ENCODE measurements around the gene FOXO6.

Gene FOXO6

DNA sequence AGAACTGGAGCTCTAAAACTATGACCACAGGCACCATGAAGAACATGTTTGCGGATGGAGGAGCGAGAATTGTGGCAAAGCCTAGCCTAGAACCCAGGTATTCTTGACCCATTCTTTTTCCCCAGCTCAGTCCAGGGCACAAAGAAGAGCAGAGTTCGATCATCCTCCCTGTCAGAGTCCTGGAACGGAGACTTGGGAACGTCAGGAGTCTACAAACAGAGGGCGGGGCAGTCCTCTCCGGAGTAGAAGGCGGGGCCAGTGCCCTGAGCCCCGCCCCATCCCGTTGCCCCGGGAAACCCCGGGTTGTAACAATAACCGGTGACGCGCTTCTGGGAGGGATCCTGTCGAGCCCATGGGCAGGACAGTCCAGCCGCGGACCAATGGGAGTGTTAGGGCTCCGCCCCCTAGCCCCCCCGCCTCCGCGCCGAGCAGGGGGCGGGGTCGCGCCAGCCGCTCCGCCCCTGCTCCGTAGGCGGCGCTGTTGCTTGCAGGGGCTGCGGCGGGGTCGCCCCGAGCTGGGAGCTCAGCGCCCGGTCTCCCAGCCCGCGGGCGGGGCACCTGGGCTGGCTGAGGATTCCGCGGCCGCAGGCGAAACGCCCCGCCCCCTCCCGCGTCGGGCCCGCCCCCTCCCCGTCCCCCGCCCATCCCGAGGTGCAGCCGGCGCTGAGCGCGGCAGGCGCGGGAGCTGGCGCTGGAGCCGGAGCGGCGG, at the start of gene FOXO6:
FOXO6 (plus strand) TSS at position 649 of the 709 bp plus-strand sequence.
- peak; percentile 89 to 90 for DNase-seq

DNA sequence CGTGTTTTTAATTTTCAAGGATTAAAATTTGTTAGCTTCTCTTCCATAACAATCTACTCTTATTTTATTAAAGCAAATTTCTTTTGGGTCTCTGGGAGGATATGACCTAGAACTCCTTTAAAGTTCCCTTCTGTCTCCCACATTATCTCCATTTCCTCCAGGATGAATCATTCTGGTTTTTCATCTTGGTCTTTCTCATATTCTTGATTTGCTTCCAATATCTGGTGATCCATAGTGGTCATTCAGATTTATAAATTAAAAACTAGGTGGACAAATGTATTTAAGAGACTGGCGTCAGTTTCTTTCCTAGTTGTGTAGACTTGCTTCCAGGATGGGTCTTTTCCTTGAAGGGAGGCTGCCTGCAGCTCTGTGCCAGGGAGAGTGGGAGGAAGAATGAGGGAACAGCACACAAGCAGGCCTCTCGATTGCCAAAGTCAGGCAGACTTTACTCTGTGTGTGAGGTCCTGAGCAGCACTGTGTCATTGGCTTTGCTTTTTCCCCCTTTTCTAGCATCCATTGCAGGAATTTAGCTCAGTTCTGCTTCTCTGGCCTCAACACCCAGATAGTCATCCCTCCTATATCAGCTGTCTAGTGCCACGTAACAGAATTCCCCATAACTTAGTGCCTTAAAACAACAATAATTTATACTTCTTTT, 48.1 kb upstream of the FOXO6 start:
- DNase-seq: no peak

DNA sequence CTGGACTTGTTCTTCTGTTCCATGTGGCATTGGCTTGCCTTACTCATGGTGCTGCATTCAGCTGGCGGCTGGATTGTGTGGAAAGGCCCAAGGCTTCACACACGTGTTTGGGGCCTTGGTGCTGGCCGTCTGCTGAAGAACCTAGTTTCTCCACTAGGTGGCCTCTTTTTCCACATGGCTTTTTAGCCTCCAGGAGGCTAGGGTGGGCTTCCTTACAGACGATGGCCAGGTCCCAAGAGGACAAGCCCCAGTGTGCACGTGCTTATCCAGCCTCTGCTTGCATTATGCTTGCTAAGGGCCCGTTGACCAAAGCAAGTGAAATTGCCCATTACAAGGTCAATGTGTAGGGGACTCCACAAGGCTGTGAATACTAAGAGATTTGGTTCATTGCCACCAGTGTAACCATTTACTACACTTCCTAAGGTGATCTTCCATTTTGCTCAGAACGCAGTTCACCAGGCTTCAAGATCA, 47.5 kb upstream of the FOXO6 start:
- DNase-seq: peak; percentile 7 to 11

DNA sequence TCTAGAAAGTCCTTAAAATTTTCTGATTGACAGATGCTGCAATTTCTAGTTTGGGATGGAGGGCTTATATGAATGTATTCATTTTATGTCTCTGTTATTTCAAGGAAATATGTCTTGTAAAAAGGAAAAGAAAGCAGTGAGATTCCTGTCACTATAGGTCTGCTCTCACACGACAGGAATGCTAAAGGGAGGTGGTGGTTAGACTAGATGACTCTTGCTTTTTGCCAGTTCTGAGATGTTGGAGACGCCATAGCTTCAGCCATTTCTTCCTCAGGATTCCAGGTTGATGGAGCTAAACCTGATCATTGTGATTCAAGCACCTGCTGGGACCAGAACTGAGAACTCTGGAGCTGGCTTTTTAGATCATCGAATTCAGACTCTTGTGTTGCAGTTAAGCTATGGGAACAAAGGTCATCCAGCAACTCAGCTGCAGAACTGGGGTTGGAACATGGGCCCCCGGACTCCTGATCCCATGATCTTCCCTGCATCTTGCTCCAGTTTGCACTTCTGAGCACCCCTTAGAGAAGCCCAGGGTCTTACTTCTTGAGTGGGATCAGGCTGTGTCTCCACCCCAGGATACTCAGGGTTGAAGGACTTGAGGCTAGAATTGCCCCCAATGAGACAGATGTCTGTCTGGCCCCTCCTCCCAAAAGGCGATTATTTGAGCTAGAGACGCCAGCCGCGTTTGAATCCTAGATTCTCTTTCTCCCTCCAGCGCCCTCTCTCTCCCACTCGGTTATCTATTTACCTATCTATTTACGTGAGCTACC, 46.7 kb upstream of the FOXO6 start:
- DNase-seq: no peak

DNA sequence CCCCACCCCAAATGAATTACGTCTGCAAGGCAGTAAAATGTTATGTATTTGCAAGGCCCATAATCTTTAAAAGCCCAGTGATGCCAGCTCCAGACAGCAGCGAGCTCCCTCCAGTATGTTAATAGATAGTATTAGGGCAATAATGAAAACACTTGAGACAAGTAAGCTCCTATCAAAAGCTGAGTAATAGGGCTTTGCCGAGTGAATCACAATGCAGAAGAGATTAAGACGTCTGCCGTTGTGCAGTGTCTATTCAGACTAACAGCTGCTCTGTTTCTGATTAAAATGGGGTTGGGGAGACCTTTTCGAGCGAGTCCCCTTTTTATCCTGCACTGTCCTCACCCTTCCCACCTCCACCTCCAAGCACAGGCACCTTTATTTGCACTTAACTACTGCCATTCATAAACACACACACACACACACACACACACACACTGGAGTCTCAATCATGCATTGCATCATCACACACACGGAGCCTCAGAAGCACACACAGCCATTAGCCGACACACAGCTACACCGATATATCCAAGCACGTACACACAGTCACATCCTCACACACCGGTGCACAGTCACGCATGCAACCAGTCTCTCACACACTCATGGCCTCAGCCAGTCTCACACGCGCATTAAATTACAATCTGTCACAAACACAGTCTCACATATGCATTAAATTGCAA, 46.0 kb upstream of the FOXO6 start:
- no peak for DNase-seq

DNA sequence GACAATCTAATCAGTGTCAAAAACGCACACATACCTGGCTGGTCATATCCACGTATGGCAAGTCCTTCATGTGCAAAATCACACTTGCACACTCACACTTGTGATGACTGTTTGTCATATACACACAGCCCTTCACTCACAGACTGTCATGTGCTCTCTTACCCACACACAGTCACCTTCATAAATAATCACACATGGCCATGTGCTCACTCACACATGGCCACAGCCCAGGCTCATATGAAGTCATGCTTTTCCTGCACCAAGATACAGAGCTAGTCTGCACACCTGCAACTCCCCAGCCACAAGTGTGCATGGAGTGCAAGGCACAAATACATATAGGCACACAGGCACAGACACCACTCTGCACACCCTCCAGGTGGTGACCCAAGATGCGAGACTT, 45.4 kb upstream of the FOXO6 start:
- DNase-seq: no peak

DNA sequence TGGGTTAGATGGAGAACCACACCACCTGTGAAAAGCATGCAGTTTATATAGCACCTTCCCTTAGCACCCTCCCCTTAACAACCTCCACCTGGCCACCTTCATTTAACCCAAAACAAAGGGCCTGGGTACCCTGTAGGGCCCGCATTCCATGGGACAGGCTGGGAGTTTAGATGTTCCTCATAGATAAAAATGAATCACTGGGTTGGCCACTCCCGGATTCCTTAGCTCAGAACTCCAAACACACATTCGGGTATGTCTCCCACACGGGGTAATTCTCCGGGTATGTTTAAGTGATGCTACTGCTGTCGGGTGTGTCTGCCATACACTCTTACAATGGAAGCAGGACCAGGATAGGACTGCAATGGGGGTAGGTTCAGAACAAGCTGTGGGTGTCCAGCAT, 43.9 kb upstream of the FOXO6 start:
- DNase-seq: no peak

DNA sequence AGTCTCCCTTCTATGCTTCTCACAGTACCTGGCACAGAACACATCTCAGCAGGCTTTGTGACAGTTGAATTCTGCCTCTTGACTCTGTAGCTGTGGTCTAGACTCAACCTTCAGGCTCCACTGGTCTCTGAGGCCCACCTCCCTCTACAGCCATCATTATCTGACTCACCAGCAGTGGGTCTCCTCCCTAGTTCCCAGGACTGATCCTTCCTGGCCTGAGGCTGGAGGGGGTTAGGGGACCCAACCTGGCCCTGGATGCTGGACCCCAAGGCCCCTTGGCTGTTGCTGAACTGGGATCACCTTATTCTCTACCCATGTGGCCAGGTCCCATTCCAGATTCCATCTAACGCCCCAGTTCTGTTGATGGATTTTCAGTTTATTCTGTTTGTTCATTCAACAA, 43.1 kb upstream of the FOXO6 start:
- no peak for DNase-seq

DNA sequence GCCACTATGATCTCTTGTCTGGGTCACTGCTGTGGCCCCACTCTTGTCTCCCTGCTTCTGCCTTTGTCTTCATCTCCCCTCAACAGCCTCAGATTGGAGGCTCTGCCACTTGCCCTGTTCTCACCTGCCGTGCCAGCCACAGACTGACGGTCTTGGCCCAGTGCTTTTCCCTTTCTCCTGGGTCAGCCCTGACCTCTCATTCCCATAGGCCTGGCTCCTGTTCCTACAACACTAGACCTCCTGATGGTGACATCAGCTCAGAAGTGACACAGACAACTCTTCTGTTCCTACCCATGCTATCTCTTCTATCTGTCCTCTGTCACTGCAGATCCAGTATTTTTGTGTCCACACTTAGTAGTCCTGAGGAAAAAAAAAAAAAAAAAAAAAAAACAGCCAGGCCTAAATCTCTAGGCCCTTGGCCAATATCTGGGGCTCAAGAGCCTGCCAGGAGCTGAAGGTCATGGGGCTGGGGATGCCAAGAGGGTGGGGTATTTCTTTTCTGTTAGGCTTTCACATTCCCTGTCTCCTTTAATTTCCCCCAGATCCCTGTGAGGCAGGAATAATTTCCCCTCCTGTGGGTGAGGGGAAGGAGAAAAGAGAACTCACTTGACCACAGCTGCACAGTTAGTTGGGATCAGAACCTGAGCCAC, 42.0 kb upstream of the FOXO6 start:
- no peak for DNase-seq

DNA sequence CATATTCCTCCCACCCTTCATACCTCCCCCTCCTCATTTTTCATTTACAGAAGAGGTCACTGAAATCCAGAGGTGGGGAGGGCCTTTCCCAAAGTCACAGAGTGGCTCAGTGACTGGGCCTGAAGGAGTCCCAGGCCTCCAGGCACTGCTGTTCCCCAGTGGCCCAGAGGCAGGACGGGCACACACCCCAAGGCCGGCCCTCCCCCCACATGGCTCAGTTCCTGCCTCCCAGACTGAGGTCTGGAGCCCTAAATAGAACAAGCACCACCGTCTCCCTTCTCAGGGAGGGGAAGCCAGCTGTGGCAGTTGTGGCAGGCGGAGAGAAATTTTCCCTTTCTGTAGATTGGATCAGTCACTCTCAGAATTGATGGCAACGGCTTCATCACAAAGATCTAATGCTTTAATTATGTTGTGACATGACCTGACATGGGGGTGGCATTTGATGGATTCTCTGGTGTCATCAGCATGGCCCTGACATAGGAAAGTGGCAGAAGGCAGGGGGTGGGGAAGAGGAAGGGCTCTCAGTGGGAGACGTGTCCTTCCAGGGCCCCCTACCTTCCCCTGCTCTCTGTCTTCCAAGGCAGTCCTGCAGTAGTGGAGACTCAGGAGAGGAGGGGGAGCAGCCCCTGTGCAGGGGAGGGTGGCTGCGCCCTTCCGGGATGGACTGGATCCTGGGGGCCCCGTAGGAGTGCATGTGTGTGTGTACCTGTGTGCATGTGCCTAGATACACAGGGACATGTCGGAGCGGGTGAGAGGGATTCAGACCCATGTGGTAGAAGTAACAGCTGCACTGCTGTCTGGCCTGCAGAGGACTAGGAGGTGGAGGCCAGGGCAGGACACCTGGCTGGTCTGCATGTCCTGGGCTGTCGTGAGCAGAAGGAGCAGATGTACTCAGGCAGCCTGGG, 41.2 kb upstream of the FOXO6 start:
- no peak for DNase-seq

DNA sequence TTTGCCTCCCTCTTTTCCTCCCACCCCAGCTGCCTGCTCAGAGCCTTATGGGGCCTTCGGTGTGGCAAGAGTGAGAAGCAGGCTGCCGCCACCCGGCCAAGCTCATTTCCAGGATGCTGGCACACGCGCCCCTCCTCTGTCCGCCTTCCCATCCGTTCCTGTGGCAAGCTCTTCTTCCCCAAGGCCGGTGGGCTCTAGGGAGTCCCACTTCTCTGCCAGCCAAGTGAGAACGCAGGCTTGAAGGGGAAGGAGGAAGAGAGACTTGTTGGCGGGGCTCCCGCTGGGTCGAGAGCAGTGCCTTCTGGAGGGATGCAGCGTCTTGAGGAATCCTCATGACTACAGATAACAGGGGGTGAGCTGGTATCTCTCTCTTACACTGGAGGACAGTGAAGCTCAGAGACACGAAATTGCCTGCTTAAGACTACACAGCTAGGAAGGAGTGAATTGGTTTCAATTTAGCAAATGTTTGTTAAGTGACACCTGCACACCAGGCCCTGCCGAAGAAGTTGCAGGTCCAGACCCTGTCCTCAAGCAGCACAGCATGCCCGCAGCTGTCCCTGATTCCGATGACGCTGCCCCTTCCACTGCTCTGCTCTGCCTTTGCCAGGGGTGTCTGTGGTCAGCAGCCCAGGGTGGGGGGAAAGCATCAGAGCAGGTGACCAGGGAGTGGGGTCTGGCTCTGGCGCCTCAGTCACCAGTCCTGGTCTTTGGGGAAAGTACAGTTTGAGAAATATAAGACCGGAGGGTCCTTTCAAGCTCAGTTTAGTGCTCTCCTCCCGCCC, 40.1 kb upstream of the FOXO6 start:
- DNase-seq: no peak

DNA sequence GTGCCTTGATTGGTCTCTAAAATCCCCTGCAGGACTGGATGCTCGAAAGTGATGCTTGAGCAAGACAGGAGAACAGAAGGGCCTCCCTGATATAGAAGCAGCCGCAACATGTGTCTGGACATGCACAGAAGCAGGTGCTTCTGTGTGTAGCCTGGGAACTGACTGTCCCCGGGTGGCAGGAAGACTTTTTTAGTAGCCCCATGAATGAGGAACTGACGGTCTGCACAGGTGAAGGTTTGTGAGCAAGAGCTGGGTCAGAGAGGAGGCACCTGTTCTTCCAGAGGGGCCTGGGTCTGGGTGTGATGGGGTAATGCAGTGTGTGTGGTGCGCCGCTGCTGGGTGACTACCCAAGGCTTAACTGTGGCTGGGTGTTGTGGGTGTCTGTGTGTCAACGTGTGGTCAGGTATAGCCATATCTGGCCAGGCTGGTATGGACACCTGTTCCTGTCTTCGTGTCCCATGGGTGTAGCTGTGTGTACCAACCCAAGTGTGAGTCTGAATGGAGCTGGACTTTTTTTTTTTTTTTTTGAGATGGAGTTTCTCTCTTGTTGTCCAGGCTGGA, 39.1 kb upstream of the FOXO6 start:
- DNase-seq: no peak

DNA sequence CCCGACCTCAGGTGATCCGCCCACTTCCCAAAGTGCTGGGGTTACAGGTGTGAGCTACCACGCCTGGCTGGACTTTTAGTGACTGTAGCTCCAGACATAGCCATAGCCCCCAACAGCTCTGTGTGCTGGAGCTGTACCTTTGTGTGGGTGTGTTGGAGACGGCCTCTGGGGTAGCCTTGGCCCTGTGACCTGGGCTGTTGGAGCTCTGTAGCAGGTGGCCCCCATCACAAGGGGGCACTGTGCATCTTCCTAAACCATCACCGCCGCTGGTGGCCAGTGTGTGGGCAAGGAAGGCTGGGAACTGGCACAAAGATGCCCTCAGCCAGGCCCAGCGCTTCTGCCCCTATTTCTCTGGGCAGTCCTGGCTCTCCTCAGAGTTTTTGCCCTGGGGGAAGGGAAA, 38.4 kb upstream of the FOXO6 start:
- peak in 1 of 2 donors; percentile 10 for DNase-seq

DNA sequence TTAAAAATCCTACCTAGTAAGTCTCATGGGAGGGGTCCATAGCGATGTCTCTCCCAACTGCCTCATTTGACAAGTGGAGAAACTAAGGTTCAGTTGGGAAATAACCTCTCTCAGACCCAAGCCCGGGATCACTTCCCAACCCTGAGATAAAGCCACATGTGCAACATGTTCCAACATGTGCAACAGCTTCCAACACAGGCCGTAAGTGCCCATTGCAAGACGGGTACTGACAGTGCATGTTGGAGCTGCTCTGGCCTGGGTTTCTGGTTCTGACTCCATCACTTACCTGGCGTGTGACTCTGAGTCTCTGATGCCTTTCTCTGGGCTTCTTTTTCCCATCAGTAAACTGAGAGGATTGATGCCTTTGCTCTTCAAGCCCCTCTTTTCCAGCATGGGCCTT, 38.0 kb upstream of the FOXO6 start:
- DNase-seq: no peak

DNA sequence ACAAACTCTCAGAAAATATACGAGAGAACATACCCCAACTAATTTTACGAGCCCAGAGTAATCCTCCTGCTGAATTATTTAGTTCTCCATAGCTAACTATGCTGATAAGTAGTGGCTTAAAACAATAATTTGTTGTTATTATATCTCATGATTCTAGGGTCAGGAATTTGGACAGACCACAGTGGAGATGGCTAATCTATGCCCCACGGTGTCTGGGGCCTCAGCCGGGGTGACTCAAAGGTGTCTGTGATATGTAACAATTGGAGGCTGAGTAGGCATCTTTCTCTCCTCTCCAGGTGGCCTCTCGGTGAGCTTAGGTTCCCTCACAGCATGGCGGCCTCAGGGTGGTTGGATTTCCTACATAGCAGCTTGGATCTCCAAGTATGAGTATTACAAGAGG, 35.4 kb upstream of the FOXO6 start:
- DNase-seq: no peak

DNA sequence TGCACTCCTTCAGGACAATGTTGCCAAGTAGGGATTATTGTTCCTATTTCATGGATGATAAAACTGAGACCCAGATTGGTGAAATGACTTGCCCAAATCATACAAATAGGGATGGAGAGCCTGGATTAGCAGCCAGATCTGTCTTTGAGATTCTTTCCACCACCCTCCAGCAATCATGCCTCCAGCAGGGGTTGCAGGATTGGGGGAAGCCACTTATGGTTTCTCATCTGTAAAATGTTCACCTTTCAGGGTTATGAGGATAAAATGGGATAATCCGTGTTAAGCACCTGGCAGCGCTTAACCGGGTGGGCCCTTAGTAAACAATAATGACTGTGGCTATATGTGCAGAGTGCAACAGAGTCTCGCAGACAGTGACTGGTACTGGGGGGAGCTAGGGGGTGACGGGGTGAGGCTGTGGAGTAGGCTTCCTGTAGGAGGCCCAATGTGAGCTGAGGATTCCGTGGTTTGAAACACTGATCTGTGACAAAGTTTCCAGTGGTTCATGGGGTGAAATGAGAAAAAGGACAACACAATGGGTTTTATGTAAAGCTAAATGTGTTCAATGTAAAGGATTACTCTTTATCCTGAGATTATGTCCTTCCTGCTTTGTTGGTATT, 33.7 kb upstream of the FOXO6 start:
- DNase-seq: no peak

DNA sequence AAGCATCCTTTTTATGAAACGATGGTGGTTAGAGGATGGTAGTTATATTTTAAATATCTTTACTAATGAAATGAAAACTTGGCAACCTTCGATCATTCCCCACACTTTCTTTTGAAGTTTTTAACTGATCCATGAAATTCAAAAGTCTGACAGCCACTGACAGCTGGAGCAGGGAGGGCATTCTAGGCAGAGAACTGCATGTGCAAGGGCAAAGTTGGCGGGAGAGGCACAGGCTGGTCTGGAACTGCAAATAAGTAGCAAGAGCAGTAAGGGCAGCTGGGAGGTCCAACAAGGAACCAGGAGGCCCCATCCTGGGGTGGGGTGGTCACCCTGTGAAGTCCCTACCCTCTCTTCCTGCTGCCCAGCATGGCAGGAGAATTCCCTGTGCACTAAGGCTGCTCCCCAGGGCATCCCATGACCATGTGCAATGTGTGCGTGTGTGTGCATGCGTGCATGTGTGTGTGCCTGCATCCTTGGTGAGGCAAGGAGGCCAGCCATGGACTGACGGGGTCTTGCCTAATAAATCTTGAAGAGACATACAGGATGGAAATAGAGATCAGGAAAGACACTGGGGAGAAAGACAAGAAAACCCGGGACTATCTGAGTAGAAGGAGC, 33.1 kb upstream of the FOXO6 start:
- no peak for DNase-seq

DNA sequence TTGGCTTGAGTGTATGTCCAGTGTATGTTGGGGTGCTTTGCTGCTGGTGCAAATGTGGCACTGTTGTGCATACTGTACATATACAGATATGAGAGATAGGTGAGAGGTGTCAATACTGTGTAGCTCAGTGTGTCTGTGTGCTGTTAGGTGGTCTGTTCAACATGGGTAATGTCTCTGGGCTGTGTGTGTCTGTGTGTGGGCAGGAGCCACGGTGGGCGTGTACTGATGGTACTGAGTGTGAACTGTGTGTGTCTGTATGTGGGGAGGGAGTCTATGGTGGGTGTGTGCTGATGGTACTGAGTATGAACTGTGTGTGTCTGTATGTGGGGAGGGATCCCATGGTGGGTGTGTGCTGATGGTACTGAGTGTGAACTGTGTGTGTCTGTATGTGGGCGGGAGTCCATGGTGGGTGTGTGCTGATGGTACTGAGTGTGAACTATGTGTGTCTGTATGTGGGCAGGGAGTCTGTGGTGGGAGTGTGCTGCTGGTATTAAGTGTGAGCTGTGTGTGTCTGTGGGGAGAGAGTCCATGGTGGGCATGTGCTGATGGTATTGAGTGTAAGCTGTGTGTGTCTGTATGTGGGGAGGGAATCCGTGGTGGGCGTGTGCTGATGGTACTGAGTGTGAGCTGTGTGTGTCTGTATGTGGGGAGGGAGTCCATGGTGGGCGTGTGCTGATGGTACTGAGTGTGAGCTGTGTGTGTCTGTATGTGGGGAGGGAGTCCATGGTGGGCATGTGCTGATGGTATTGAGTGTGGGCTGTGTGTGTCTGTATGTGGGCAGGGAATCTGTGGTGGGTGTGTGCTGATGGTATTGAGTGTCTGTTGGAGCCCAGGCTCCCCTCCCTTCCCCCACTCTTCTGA, 32.2 kb upstream of the FOXO6 start:
- no peak for DNase-seq

Data from stimulated activated CD4-positive, alpha-beta T cell treated with anti-CD3 and anti-CD28 coated beads, Interleukin-2, amount 100 ng/mL, for 48 hours (primary cell).